T follicular helper cell (primary cell): ENCODE measurements around the gene ZACN.
"Not testable (repeated sequence)": the region's sequence is repeated elsewhere in the genome, so short reads cannot be mapped to it uniquely, and the experiment has no call there.

Source experiments
- DNase-seq: peaks from one replicate; pipeline ENCODE4 v3.0.0-alpha.2; 2020; ENCODE audit warnings: low read depth

Gene ZACN

DNA sequence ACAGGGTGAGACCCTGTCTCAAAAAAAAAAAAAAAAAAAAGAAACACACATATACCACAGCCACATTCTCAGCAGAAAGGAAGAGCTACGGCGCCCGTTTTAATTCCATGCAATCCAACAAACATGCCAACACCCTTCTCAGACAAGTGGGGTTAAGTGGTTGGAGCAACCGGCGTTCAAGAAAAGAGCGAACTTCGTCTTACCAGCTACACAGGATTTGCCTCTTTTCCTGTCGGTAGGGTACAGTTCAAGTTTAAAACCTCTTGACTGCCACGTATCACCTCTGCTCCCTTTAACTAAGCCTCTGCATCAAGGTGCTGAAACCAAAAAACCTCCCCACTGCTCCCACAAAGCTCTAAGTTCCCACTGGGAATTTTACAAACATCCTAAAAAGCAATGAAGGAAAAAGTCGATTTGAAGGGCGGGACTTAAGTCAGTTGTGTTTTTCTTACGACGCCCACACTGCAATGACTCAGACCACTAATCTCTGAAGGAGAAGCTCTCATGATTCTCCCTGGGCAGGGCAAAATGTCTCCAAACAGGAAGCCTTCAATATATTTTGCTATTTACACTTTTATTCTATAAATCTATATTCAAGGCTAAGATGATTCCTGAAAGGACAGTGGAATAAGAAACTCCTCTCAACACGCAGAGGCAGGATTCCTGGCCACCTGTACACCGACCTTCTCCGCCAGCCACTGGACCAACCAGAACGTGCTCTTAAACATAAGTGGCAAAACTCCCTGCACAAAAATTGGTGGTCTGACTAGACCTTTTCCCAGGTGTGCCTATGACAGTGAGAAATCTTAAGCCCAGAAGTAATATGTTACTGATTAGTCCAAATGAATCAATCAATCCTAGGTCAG, 25.5 kb upstream of the ZACN start:
- no peak for DNase-seq

DNA sequence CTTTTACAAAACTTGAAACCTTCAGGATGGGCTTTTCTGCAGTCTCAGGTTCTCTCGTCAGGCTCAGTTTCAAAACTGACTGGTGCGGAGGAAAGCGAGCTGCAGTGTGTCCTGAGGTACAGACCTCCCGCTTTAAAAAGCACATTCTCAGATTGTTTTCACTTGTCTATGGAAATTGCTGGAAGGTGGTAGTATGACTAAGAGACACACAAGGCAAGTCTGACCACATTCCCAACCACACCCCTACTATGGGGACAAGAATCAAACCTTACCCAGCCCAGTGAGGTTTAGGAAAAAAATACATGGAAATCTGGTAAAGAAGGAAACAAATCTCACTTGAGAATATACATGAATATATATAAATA, 24.9 kb upstream of the ZACN start:
- no peak for DNase-seq

DNA sequence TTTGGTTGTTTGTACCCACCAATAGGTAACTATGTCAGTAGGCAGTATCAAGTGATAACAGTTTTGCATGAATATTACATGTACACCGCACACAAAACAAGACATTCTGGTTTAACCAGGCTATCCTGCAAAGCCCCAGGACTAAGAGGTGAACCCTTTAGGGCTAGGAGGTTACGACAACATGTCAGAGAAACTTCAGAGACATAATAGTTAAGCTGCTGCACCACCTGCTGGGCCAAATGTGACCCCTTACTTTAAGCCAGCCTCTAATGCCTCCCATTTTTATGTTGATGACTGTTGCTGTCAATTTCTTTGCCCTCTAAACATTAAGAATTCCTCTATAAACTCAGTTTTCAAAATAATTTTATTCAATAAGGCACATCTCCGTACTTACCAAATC, 22.1 kb upstream of the ZACN start:
- DNase-seq = no peak

DNA sequence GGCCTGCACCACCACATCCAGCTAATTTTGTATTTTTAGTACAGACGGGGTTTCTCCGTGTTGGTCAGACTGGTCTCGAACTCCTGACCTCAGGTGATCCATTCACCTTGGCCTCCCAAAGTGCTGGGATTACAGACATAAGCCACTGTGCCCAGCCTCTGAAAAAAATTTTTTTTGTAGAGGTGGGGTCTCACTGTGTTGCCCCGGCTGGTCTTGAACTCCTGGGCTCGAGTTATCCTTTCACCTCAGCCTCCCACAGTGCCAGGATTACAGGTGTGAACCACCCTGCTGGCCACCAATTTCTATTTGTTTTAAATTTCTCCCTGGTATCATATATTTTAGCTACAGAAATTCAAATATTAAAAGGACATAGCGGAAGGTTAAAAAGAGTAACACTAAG, 20.7 kb upstream of the ZACN start:
- not testable (repeated sequence) for DNase-seq

DNA sequence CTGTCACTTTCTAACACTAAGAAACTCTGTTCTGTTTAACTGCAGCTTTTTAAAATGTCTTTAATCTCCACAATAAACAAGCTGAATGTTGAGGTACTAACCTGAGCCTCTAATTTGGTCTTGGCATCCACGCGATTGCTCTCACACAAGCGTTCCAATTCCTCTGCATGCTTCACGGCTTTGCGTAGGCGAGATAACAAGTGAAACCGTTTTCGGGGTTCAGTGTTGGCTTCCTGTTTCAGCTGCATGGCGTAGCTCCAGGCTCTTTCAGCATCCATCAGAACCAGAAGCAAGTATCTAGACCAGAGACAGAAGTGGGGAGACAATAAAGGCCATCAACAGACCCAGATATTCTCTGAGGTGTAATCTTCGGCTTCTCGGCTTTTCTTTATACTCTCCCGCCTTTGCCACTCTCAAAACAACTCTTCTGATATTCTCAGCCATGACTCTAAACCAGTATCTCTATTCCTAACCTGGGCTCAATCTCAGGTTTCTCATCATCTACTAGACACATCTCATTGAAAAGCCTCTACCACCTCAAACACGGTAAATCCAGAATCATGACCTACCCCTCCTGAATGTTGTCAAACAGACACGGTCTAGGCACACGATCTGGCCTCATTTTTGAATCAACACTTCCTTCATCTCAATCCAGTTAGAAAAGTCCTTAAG, 15.0 kb upstream of the ZACN start:
- no peak for DNase-seq

DNA sequence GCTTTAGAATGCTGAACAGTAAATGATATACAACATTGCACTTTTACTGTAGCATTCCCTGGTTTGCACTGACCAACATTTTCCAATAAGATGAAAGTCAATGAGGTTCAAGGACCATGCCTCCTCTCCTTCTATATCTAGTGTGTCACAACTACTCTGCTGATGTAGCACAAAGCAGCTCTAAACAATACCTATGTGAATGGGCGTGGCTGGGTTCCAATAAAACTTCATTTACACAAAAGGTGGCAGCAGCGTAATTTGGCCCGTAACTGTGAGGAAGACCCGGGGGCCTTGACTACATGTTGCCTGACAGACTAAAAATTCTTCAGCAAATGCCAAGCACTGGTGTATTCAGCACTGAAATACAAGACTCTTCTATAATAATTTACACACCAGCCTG, 13.2 kb upstream of the ZACN start:
- DNase-seq = no peak

DNA sequence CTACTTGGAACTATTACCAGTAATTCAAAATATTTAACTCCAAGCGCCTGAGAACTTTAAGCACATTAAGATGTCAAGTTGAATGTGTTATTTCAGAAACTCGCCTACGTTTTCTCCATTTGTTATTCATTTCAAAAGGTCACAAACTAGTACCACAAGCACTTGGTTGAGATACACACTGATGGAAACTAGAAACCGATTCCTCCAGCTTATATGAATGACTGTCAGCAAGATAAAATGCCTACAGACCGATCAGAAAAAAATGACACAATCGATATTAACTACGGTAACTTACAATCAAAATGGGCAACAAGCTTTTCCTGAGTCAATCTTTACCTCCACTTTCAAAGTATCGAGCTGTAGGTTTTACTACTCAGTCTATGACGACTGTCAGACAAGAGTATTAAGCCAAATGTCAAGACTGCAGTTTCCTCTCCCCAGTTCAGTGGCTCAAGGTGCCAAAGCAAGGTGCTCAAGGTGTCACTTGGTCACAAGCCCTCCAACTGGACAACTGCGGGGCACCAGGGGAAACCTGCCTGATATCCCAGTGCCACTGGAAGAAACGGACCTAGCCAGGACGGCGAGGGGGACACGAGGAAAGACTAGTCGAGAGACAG, 7.3 kb upstream of the ZACN start:
- DNase-seq = no peak

DNA sequence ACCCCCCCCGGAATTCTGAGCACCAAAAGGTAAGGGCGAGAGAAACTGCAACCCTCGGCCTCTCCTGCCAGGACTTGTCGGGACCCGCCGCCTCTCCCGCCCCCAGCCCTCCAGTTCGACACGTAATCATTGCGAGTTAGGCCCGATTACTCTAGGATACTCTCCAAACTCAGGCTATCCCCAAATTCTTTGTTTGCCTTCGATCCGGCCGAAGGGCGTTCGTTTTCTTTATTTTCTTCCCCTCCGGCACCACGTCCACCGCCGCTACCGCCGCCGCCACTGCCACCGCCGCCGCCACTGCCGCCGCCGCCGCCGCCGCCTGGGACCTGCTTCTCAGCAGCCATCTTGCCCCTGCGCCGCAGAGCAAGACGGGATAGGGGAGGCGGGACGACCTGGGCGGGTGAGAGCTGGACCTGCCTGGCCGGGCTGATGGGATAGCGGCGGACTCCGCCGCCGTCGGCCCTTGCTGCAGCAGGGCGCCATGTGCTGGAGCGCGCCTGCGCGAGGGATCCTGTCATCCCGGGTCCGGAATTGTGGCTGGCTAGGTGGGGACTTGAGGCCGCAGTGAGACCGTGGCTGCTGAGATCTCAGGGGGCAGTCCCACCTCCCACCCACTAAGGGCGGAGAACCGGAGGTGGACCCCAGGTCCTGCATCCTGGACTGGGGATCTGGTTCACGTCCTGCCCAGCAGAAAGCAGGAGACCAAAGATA, 6.7 kb upstream of the ZACN start, which contains the start of gene SRP68:
TSS of gene SRP68 (minus strand) at position 370 of the 711 bp plus-strand sequence. CDS start at position 344, 26 bp downstream.
- peak; percentile 65 for DNase-seq

DNA sequence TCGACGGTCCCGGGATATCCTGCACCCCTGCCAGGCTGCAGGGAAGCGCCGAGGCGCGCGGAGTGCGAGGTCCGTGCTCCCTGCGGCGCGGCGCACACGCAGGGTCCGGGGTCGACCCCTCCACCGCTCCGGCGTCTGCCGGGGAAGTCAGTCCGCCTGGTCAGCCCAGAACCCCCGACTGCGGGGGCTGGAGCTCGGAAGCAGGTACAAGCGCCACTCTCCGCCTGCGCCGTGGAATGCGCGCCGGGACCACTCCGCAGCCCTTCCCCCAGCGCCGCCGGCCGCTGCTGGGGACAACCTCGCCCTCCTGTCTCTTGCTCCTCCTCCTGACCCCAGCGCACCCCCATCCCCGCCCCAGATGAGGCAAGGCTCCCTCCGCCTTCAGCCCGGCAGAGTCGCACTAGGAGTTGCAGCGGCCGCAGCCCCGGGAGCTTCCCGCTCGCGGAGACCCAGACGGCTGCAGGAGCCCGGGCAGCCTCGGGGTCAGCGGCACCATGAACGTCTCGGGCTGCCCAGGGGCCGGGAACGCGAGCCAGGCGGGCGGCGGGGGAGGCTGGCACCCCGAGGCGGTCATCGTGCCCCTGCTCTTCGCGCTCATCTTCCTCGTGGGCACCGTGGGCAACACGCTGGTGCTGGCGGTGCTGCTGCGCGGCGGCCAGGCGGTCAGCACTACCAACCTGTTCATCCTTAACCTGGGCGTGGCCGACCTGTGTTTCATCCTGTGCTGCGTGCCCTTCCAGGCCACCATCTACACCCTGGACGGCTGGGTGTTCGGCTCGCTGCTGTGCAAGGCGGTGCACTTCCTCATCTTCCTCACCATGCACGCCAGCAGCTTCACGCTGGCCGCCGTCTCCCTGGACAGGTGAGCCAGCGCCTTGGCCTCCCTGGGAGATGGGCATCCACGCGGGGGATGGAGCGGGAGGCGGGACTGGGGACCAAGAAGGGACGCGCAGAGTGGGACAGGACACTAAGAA, 4.3 kb upstream of the ZACN start, which contains the start of gene GALR2:
TSS of gene GALR2 (plus strand) at position 392 of the 974 bp plus-strand sequence. CDS start at position 495, 103 bp downstream.
- DNase-seq = no peak

DNA sequence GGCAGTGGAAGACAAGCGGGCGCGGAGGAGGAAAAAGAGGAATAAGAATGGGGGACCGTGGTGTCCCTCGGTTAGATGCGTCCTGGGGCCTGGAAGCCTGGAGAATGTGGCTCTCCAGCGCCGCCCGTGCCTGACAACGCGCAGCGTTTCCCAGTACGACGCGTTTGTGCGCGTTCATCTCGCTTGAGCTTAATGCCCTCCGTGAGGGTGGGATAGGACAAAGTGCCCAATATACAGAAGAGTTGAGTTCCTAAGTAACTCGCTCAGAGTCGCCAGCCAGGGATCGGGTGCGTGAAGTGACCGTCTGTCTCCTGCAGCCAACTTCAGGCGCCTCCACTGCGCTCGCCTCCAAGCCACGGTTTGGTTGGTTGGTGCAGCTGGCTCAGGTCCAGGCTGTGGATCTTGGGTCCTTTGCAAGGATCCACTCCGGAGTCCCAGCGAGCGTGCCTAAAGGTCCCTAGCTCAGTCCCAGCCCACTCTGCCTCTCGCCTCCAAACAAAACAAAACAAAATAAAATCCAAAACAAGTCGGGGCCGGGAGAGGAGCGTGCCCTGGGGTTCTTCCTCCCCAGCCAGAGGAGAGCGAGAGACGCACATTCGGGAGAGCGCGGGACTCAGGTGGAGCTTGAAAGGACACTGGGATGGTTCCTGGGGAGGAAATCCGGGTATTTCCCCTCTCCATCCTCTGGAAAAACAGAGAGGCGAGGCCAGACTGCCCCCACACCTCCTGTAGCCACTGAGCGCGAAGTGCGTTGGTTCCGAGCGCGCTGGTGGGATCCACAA, 3.4 kb upstream of the ZACN start:
- no peak for DNase-seq

DNA sequence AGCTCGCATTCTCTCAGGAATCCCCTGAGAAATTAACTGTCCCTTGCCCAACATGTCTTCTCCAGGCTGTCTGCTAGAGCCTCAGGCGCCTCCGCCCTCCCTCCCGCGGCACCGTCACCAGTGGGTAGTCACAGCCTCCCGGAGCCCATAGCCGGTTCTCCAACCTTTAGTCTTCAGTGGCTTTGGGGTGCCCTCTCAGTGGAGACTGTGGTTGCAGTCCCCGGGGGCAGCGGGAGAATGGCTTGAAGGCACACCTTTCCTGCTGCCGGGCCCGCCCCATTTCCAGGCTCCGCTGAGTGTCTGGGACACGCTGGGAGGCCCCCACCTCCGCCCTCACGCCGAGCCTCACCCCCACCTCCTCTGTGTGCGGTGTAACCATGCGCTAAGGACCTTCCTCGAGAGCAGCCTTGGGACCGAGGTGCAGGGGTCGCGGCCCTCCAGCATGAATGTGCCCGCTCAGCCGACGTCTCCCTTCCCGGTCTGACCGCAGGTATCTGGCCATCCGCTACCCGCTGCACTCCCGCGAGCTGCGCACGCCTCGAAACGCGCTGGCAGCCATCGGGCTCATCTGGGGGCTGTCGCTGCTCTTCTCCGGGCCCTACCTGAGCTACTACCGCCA, 2.7 kb upstream of the ZACN start:
- DNase-seq = no peak

DNA sequence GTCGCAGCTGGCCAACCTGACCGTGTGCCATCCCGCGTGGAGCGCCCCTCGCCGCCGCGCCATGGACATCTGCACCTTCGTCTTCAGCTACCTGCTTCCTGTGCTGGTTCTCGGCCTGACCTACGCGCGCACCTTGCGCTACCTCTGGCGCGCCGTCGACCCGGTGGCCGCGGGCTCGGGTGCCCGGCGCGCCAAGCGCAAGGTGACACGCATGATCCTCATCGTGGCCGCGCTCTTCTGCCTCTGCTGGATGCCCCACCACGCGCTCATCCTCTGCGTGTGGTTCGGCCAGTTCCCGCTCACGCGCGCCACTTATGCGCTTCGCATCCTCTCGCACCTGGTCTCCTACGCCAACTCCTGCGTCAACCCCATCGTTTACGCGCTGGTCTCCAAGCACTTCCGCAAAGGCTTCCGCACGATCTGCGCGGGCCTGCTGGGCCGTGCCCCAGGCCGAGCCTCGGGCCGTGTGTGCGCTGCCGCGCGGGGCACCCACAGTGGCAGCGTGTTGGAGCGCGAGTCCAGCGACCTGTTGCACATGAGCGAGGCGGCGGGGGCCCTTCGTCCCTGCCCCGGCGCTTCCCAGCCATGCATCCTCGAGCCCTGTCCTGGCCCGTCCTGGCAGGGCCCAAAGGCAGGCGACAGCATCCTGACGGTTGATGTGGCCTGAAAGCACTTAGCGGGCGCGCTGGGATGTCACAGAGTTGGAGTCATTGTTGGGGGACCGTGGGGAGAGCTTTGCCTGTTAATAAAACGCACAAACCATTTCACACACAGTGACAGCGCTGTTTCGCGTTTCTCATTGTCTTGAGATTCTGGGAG, 2.0 kb upstream of the ZACN start:
- peak; percentile 56 for DNase-seq

DNA sequence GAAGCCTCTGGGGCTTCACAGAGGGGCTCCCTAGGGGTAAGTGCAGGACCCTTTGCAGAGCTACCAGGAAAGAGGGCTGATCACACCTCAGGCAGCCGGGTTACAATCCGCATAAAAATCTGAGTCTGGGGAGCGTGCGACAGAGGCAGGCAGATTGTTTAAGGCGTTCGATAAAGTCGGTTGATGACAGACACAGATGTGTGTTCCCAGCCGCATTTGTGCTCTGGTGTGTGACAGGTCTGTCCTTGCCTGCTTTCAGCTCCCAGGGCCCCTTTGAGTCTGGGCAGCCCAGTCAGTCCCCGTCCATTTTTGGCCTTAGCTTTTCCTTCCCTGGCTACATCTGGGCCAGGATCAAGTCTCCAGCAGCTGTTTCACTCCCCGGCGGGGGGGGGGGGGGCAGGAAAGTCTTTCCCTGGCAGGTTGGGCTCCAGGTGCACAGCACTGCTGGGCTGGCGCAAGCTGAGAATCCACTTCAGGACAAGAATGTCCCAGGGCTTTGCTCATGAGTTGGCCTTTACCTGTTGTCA, 1.3 kb upstream of the ZACN start:
- no peak for DNase-seq

DNA sequence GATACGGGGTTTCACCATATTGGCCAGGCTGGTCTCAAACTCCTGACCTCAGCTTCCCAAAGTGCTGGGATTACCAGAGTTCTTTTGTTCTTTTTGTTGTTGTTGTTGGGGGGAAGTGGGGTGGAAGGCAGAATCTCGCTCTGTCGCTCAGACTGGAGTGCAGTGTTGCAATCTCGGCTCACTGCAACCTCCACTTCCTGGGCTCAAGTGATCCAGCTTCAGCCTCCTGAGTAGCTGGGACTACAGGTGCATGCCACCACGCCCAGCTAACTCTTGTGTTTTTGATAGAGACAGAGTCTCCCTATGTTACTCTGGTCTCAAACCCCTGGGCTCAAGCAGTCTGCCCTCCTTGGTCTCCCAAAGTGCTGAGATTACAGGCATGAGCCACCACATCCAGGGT, 612 bp upstream of the ZACN start:
- DNase-seq = not testable (repeated sequence)

DNA sequence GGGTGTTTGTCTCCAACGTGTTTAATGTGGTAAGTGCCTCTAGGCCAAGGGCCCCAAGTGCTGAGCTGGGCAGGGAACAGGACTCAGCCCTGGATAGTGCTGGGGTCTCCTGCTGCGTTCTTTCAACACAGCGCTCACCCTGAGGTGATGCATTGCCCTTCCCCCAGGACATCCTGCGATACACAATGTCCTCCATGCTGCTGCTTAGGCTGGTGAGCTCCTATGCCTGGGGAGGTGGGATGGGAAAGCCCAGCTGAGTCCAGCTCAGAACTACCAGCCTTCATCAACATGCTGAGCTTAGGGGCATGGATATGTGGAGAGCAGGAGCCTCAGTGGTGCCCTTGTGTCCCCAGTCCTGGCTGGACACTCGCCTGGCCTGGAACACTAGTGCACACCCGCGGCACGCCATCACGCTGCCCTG, 563 bp downstream of the ZACN start:
- no peak for DNase-seq

DNA sequence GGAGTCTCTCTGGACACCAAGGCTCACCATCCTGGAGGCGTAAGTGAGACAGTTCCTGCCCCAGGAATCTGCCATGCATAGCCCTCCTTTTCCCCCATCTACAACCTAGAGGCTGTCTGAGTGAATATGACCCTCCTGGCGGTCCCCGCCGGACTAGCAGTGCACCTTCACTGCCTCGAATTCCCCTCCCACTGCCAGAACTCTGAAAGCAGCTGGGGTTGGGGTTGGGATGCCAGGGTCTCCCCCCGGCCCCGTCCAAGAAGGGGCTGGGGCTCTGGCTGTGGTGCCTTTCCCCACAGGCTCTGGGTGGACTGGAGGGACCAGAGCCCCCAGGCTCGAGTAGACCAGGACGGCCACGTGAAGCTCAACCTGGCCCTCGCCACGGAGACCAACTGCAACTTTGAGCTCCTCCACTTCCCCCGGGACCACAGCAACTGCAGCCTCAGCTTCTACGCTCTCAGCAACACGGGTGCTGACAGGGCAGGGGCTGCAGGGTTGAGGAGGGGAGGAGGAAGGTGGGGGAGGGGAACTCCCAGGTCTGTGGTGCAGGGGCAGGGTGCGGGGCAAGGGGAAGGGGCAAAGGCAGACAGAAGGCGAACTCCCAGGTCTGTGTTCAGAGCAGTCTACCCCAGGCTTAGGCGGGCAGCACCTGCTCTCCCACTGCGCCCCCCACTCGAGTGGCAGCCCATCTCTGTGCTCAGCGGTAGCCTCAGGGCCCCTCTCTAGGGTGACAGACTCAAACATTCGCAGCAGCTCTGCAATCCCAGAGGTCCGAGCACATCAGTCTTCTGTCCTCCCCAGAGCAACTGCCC, 1.2 kb downstream of the ZACN start:
- DNase-seq = no peak

DNA sequence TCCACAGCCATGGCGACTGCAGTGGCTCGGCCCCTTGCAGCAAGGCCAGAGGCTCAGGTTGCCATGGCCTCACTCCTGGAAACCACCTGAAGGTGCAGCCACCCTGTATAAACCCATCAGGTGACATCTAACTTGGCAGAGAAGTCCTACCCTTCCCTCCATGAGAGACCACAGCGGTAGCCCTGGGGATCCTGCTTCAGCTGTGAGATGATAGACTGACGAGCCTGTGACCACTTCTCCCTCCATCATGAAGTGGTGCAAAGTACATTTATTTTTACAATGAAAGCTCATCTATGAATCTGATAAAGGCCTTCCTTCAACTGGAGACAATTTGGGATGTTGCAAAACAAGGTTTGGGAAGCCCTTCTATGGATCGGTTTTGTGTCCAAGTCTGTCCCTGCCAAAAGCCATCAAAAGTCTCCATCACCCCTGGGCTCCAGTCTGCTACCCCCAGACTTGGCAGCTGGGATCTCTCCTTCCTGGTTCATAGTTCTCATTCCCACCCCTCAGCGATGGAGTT, 1.8 kb downstream of the ZACN start:
- no peak for DNase-seq
